ENCODE results near the gene CFLAR. TPM values are rescaled to one million over a fixed set of nuclear protein-coding genes. Genes with fewer than 3 reads are reported as not detected.

The CFLAR gene
- polyA plus RNA-seq, 1 donor from 2014 or later = 1.6 TPM

GRCh38 chr2:201156640-201157039 is 40.7 kb downstream of the CFLAR start:
- Histone ChIP-seq H3K27ac (ENCODE audit: low read length) (no peak overlapping the region), H3K4me2 (ENCODE audit: low read length) (no peak overlapping the region), H3F3A (ENCODE audit: insufficient read depth, low read length, poor library complexity, severe bottlenecking) (no peaks in the 10 kb centered on the region), H3K9me3 (ENCODE audit: low read length) (no peaks in the 10 kb centered on the region), H3K79me2 (replicated peaks; ENCODE audit: insufficient read depth, low read length) (no peaks in the 10 kb centered on the region), H3K4me3 (ENCODE audit: low read length) (no peak overlapping the region), H4K20me1 (ENCODE audit: insufficient read depth) (no peaks in the 10 kb centered on the region), H3K9ac (ENCODE audit: low read length) (no peak overlapping the region), H3K9me2 (ENCODE audit: insufficient read depth, low read length) (no peaks in the 10 kb centered on the region), H3K36me3 (ENCODE audit: insufficient read depth, low read length) (no peaks in the 10 kb centered on the region), H2AFZ (ENCODE audit: low read depth, low read length) (no peak overlapping the region), H3K27me3 (ENCODE audit: insufficient read depth, low read depth, low read length) (no peaks in the 10 kb centered on the region)
- TF ChIP-seq EP300 (conservative IDR thresholded peaks at IDR 0.05; ENCODE audit: poor library complexity, severe bottlenecking) (no peak), POLR2AphosphoS5 (IDR thresholded peaks at IDR 0.05) (no peak), REST (IDR thresholded peaks at IDR 0.05; ENCODE audit: borderline replicate concordance) (no peak), MXI1 (conservative IDR thresholded peaks at IDR 0.05; ENCODE audit: poor library complexity, severe bottlenecking) (no peak), SMC3 (conservative IDR thresholded peaks at IDR 0.05; ENCODE audit: poor library complexity) (no peak), EZH2 (IDR thresholded peaks at IDR 0.05; ENCODE audit: borderline replicate concordance, insufficient read depth, low read length, poor library complexity, severe bottlenecking) (no peak), RAD21 (conservative IDR thresholded peaks at IDR 0.05) (no peak), TAF1 (IDR thresholded peaks at IDR 0.05; ENCODE audit: low read depth) (no peak)
- TF ChIP-seq, protein P1, sequence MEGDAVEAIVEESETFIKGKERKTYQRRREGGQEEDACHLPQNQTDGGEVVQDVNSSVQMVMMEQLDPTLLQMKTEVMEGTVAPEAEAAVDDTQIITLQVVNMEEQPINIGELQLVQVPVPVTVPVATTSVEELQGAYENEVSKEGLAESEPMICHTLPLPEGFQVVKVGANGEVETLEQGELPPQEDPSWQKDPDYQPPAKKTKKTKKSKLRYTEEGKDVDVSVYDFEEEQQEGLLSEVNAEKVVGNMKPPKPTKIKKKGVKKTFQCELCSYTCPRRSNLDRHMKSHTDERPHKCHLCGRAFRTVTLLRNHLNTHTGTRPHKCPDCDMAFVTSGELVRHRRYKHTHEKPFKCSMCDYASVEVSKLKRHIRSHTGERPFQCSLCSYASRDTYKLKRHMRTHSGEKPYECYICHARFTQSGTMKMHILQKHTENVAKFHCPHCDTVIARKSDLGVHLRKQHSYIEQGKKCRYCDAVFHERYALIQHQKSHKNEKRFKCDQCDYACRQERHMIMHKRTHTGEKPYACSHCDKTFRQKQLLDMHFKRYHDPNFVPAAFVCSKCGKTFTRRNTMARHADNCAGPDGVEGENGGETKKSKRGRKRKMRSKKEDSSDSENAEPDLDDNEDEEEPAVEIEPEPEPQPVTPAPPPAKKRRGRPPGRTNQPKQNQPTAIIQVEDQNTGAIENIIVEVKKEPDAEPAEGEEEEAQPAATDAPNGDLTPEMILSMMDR (IDR thresholded peaks at IDR 0.05; ENCODE audit: poor library complexity, severe bottlenecking) = no peak

DNA sequence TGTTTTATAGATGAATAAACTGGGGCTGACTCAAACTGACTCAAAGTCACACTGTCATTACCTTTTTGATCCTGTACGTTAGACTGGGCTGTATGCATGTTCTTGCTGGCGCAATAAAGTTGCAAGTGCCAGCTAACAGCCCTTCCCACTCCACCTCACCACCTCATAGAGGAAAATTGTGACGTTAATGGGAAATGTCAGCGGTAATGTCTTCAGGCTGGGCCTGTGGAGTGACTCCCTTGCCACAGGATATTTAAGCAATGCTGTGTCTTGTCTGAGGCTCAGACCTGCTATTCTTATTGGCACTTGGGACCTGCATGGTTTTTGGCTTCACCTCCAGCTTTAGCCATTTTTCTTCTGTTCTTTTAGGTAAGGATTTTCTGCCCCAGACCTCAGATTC is 41.7 kb downstream of the CFLAR start:
- H3F3A ChIP-seq (ENCODE audit: insufficient read depth, low read length, poor library complexity, severe bottlenecking) = no peaks in the 10 kb centered on the region
- H3K4me2 ChIP-seq (ENCODE audit: low read length) = no peak overlapping the region
- no peaks in the 10 kb centered on the region for H3K9me2 ChIP-seq (ENCODE audit: insufficient read depth, low read length)
- H3K9ac ChIP-seq (ENCODE audit: low read length) = no peak overlapping the region
- H3K79me2 ChIP-seq (replicated peaks; ENCODE audit: insufficient read depth, low read length) = no peaks in the 10 kb centered on the region
- TF ChIP-seq TAF1 (IDR thresholded peaks at IDR 0.05; ENCODE audit: low read depth) (no peak), RAD21 (conservative IDR thresholded peaks at IDR 0.05) (no peak), EZH2 (IDR thresholded peaks at IDR 0.05; ENCODE audit: borderline replicate concordance, insufficient read depth, low read length, poor library complexity, severe bottlenecking) (no peak)
- no peaks in the 10 kb centered on the region for H4K20me1 ChIP-seq (ENCODE audit: insufficient read depth)
- H3K9me3 ChIP-seq (ENCODE audit: low read length) = no peaks in the 10 kb centered on the region
- H2AFZ ChIP-seq (ENCODE audit: low read depth, low read length) = no peak overlapping the region
- H3K27ac ChIP-seq (ENCODE audit: low read length) = no peak overlapping the region
- H3K36me3 ChIP-seq (ENCODE audit: insufficient read depth, low read length) = no peaks in the 10 kb centered on the region
- no peaks in the 10 kb centered on the region for H3K27me3 ChIP-seq (ENCODE audit: insufficient read depth, low read depth, low read length)
- no peak overlapping the region for H3K4me3 ChIP-seq (ENCODE audit: low read length)

Measured in neural cell (in vitro differentiated cells).